GM18507 (cell line): Measurements from ENCODE around the gene ENC1.
A peak's percentile ranks its signal among the peaks of the same experiment; 100 is the strongest.

ENCODE experiments used
- DNase-seq: peaks from one replicate; pipeline ENCODE4 v3.0.0; 2011; ENCODE audit warnings: low read depth; ENCODE audit not compliant: insufficient read length; ENCODE audit errors: extremely low spot score
- FAIRE-seq: peaks from 2 replicates; lab custom pipeline; 2011; peaks lifted over from hg19 to GRCh38; lab: Jason Lieb, UNC

The ENC1 gene

GRCh38 chr5:74634611-74635286, 5.8 kb downstream of the ENC1 start:
- no peak for DNase-seq
- no peak for FAIRE-seq

GRCh38 chr5:74633695-74634094, 6.8 kb downstream of the ENC1 start:
- DNase-seq (no peak), FAIRE-seq (no peak)

DNA sequence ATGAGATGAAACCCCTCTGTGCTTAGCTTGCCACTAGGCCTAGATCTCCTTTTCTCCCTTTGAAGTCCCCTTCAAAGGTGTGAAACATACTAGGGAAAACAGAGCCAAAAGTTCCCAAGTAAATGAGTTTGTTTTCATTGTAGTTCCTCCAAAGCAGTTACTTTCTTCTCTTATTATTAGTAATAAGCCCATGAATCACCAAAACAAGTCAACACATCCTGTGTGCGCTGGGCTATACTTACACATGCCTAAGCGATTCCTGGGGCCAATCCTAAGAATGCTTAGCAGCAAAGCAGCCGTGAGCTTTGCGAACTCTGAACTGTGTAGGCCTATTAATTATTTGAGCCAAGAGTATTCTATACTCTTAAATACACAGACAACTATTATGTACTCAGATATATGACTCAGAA, 7.6 kb downstream of the ENC1 start:
- FAIRE-seq, result no peak
- DNase-seq, result no peak

DNA sequence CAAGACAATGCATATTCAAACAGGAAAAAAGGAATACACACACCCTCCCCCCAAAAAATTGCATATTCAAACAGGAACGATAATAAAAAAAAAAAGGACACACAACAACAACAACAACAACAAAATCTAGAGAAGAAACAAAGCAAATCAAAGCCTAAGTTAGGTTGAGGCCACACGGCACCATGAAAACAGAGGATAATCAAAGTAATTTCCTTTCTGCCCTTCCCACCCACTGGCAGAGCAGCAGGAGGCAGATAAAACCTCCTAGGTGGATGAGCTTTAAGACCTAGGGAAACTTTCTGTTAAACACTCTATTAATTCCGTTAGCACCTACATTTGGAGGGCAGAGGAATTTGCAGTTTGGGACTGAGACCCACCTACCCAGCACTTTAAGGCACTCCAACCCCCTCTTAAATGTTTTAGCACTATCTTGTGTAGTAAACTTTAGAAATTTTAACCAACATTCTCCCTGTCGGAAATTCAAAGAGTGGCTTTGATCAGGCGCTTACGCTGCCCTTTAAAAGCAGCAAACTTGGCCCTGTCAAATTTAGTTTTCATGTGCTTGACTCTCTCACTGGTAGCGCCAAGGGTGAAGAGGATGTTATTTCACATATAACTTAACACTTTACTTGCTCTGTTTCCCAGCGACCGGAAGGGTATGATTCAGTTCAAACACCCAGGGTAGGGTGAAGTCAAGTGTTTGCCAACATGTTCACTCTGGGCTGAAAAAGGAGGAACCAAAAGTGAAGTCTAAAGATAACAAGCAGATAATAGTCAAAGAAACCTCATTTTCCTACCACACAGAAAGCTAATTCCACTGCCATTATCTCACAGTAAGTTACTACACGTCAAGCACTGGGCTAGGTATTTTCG, 9.2 kb downstream of the ENC1 start:
- DNase-seq, result peak; percentile 52

GRCh38 chr5:74630453-74631066, 10.0 kb downstream of the ENC1 start:
- DNase-seq, result no peak
- no peak for FAIRE-seq

More for the DNA sequence above, 9.2 kb downstream of the ENC1 start:
- FAIRE-seq, result peak; percentile 94

DNA sequence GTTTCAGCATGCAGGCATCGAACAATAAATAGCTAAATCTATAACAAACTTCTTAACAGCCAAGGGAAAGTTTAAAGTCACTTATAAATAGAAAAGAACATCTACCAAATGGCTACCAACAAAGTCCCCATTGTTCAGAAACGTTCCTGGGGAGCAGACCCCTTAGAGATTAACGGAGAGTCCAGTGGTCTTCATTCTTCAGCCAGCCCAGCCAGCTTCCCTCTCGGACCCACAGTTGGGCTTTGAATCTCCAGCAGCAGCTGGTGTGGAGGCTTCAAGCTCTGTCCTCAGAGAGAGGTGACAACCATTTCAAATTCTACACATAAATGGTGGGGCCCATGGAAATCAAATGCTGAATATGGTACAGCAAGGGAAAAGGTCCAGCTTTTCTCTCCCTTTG, 11.2 kb downstream of the ENC1 start:
- FAIRE-seq (no peak), DNase-seq (no peak)

- no peak for FAIRE-seq
- no peak for DNase-seq
Measured at GRCh38 chr5:74628359-74628758, 12.2 kb downstream of the ENC1 start.

GRCh38 chr5:74627646-74628279, 12.8 kb downstream of the ENC1 start:
- DNase-seq, result no peak

DNA sequence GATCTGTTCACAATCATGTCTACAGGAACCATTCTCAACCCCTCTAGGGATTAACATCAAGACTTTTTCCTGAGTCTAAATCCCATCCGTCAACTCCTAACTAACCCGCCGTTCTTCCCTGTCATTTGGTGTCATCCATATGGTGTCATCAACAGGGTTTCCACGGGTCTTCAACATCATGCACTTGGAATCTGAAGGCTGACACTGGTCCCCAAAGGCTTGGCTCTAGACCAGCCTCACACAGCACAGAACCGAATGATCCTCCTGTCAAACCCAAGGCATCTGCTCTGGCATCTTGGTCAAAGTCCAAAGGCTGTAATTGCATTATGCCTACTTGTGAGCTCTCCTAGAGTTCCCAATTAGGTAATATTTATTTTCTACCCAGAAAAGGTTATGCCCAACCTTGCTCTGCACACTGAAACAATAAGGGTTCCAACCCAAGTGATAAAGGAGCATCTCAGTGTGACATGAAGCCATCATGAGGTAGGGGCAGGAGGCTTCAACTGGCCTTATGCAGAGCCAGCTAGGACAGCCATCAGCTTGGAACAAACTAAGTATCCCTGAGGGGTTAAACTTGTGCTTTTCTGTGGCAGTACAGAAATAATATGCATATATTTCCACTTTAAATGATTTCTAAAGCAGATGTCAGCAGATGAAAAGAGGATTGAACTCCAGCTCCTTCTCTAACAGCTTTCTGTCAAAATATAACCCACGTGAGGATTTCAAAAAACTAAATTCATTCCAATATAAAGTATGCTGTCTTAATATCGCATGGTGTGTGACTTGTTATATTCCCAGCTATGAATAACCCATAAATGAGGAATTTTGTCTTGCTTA, 13.9 kb downstream of the ENC1 start:
- no peak for DNase-seq
- FAIRE-seq, result no peak

More at GRCh38 chr5:74627646-74628279, 12.8 kb downstream of the ENC1 start:
- no peak for FAIRE-seq

DNA sequence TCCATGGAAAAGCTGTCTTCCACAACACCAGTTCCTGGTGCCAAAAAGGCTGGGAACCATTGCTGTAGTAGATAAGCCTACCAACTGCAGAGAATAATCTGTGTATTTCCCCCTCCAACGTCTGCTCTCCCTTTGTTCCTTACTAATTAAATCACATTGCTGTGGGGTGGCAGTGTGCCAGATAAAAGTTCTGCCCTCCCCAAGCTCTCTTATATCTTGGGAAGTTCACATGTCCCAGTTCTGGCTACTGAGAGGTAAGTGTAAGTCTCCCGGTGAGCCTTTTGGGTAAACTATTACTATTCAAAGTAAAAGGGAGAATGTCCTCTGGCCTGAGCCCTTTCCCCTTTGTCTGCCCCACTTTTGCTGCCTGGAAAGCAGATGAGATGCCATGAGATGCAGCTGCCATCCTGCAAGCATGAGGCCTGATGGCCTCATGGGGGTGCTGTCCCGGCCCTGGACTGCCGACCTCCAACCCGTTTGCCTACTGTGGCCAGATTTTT, 14.7 kb downstream of the ENC1 start:
- DNase-seq (no peak), FAIRE-seq (no peak)

DNA sequence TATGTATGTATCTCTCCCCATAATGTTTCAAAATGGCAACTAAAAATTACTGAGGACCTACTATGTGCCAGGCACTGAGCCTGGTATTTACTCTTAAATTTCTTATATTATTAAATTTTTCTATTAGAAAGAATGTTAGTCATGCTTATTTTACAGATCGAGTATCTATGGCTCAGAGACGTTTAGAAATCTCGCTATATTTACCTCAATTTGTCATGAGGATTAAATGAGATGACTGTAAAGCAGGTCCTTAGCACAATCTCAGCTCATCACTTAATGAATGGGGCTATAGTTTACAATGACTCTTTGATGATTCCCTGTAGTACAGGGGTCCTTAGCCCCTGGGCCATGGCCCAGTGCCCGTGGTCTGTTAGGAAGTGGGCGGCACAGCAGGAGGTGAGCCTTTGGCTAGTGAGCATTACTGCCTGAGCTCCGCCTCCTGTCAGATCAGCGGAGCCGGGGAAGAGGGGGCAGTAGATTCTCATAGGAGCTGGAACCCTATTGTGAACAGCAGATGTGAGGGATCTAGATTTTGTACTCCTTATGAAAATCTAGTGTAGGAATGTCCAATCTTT, 15.5 kb downstream of the ENC1 start:
- no peak for FAIRE-seq

GRCh38 chr5:74624501-74624900, 16.0 kb downstream of the ENC1 start:
- no peak for DNase-seq
- no peak for FAIRE-seq

More for the DNA sequence above, 15.5 kb downstream of the ENC1 start:
- no peak for DNase-seq

GRCh38 chr5:74623748-74624408, 16.6 kb downstream of the ENC1 start:
- FAIRE-seq, result no peak
- DNase-seq, result no peak

- no peak for DNase-seq
- no peak for FAIRE-seq
Measured at GRCh38 chr5:74623006-74623611, 17.4 kb downstream of the ENC1 start.

GRCh38 chr5:74622122-74622521, 18.4 kb downstream of the ENC1 start:
- FAIRE-seq (peak; percentile 36), DNase-seq (no peak)

GRCh38 chr5:74621492-74621891, 19.0 kb downstream of the ENC1 start:
- FAIRE-seq, result no peak
- DNase-seq, result no peak

DNA sequence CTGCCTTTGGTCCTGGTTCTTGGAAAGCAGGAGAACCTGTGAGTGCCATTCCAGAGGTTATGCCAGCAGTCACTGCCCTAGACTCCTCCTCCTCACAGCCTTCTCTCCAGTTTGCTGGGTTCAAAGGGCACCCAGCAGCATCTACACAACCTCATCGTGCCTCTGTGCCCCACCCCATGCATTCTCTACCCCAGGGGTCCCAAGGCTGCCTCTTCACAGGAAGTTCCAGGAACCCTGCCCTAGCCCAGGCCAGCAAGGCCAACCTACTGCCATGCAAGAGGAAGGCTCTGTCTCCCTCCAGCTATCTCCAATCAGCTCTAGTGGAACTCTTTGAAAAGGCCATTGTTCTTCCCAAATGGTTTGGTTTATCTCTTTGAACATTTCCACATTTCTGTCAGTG, 21.2 kb downstream of the ENC1 start:
- FAIRE-seq (no peak), DNase-seq (no peak)

- FAIRE-seq, result no peak
- DNase-seq, result no peak
Measured at GRCh38 chr5:74618106-74618505, 22.4 kb downstream of the ENC1 start.
